ENCODE results near the gene OLFM4.
"Not testable (repeated sequence)": the region's sequence is repeated elsewhere in the genome, so short reads cannot be mapped to it uniquely, and the experiment has no call there.

The OLFM4 gene, protein sequence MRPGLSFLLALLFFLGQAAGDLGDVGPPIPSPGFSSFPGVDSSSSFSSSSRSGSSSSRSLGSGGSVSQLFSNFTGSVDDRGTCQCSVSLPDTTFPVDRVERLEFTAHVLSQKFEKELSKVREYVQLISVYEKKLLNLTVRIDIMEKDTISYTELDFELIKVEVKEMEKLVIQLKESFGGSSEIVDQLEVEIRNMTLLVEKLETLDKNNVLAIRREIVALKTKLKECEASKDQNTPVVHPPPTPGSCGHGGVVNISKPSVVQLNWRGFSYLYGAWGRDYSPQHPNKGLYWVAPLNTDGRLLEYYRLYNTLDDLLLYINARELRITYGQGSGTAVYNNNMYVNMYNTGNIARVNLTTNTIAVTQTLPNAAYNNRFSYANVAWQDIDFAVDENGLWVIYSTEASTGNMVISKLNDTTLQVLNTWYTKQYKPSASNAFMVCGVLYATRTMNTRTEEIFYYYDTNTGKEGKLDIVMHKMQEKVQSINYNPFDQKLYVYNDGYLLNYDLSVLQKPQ

DNA sequence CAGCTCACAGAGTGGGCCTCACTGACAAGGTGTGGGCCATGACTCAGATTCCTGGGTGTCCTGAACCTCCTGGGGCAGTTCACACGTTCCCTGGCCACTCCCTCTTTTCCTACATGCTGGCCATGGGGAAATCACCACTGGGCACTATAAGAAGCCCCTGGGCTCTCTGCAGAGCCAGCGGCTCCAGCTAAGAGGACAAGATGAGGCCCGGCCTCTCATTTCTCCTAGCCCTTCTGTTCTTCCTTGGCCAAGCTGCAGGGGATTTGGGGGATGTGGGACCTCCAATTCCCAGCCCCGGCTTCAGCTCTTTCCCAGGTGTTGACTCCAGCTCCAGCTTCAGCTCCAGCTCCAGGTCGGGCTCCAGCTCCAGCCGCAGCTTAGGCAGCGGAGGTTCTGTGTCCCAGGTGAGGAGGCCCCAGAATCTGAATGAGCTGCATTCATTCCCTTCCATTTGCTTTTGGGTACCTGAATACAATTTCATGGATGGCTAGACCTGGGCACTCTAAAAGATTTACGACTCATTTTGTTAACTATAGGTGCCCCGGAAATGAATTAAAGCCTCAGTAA is at the start of gene OLFM4:
Gene OLFM4, plus strand, starts transcription at position 177 of the 567 bp plus-strand sequence. Its CDS starts 24 bp downstream, at position 201.
- DNase-seq (ENCODE audit: low read depth in 2 of 2): no peak

DNA sequence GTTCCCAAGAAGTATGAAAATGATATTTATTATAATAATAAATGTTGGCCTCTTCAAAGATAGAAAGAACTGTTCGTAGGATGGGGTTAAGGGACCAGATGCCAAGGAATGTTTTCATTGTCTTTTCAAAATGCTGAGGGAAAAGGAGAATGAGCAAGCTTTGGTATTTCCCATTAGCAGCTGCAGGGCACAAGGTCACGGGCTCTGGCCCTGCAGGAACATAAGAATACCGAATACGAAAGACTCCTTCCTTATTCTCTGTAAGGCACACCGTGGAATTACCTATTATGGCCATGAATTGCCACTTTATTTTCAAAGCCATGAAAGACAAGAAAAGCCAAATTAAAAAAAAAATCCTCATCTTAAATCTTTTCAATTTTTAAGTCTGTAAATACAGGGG is 49.6 kb upstream of the OLFM4 start:
- DNase-seq (ENCODE audit: low read depth in 2 of 2): no peak

DNA sequence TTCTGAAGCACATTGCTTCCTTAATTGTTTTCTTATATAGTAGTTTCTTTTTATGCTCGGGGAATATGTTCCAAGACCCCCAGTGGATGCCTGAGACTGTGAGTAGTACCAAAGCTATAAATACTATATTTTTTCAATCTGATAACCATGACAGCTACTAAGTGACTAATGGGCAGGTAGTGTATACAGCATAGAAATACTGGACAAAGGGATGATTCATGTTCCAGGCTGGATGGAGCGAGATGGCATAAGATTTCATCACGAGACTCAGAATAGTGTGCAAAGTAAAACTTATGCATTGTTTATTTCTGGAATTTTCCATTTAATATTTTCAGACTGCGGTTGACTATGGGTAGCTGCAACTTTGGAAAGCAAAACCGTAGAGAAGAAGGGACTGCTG is 47.9 kb upstream of the OLFM4 start:
- no peak for DNase-seq (ENCODE audit: low read depth in 2 of 2)

DNA sequence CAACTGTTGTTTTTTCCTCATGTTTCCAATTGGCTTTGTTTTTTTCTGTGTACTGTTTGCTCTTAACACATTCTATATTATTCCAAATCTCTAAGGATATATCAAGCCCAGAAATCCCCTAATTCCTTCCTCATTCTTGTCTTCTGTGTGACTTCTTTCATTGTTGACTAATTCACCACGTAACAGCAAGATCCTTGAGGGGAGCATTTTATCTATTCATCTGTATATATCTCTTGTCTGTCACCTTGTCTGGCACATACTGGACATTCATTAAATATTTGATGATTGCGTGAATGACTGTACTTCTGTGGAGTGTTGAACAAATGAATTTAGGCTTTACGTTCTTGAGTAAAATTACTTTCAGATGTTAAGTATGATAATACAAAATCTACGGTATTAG is 44.8 kb upstream of the OLFM4 start:
- no peak for DNase-seq (ENCODE audit: low read depth in 2 of 2)

DNA sequence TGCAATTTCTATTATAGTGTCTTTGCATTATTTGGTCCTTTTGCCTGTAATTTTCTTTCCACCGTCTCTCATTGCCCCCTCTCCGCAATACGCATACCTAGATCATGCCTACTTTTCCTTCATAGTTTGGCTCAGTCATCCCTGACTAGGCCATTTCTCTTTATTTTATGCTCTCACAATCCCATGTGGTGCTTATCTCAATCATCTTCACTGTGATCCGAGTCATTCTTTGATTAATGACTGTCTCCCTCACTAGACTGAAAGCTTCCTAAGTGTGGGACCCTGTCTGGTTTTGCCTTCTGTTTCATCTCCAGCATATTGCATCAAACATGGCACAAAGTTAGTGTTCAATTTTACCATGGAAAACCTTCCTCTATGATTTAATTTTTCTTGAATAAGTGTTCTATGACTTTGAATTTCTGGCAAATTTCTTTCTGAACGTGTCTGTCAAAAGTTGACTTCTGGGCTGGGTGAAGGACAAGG is 43.7 kb upstream of the OLFM4 start:
- DNase-seq (ENCODE audit: low read depth in 2 of 2): no peak

GRCh38 chr13:52991344-52992020 is 37.1 kb upstream of the OLFM4 start:
- DNase-seq (ENCODE audit: low read depth in 2 of 2): no peak

GRCh38 chr13:52992110-52992509 is 36.5 kb upstream of the OLFM4 start:
- no peak for DNase-seq (ENCODE audit: low read depth in 2 of 2)

DNA sequence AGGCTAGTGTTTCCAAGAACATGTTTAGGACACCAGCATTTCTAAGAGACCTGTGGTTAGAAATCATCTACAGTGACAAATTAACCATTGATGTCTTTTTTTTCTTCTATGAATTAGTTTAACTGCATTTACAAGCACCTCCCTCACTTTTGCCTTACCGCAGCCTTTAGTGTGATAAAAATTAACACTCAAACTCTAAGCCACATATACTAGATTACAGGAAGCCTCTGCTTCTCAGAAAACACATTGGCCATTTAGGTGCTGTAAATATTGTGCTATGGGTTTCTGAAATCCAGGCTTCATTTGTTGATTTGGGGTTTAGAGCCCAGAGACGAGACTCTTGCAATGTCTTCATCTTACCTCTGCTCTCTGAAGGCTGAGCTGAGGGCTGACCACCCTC is 34.6 kb upstream of the OLFM4 start:
- DNase-seq (ENCODE audit: low read depth in 2 of 2): no peak

GRCh38 chr13:52994865-52995264 is 33.7 kb upstream of the OLFM4 start:
- DNase-seq (ENCODE audit: low read depth in 2 of 2): no peak

DNA sequence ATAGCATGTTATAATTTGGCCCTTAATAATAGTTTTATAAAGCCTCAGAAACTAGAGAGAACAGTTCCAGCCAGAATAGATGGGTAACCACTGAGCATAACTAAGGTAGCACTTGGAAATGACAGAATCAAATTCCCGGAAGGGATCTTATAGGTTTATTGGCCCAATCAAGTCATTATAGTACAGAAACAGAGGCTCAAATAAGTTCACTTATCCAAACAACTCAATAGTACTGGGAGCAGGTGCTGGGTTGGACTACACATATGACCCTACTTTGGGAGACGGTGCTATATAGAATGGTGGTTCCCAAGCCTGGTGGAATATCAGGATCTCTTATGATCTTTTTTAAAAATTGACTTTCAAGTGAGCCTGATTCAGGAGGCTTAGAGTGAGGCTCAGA is 32.7 kb upstream of the OLFM4 start:
- no peak for DNase-seq (ENCODE audit: low read depth in 2 of 2)

DNA sequence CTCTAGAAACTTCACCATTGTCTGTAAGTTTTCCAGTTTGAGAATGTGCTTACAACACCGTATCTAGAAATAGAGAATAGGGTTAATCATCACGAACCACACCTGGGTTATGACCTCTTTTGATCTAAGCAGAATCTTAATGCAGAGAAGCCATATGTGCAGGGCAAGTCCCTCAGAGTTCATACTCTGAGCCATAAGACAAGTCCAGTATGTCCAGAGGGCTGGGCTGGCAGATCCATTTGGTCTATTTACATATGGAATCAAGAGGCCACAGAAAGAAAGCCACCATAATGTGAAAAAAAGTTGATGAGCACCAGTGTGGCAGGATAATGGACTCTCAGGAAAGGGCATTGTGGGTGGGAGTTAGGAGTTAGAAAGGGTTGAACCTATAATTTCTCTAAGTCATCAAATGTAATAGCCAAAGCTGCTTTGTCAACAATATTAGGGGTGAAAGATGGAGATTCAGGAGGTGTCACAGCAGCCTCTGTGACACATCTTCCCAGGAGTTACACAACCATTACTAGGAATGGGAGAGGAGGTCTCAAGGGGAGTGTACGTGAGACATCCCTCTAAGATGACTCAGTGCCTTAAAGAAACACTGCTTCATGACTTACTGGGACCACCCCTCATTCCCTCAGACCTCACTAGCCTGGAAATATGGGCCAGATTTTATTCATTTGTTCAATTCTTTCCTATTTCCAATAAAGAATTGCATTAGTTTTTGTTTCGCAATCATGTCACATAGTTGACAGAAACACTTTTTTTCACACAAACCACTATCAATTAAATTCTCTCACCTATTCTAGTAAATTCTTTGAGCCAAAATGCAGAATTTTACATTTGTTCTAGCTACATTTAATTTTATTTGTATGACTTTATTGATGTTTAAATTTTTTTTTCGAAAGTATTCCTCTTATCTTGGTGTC is 30.4 kb upstream of the OLFM4 start:
- no peak for DNase-seq (ENCODE audit: low read depth in 2 of 2)

- DNase-seq (ENCODE audit: low read depth in 2 of 2): no peak
Measured at GRCh38 chr13:52999093-52999696, 29.4 kb upstream of the OLFM4 start.

- no peak for DNase-seq (ENCODE audit: low read depth in 2 of 2)
Measured at GRCh38 chr13:53001444-53002225, 27.0 kb upstream of the OLFM4 start.

DNA sequence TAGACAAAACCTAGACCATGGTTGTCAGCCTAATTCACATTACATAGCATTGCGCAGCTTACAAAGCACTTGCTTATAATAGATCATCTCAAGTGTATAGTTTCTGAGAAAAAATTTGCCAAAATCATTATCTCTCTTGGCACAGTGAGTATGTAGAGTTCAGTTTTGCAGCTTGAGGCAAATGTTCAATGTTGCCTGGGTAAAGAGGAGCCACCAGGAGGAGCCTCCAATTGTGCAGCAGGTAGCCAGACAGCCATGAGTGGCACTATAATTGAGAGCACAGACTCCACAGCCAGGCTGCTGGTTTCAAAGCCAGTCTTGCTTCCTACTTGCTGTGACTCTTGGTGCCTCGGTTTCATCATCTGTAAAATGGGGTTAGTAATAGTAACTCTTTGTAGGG is 24.0 kb upstream of the OLFM4 start:
- DNase-seq (ENCODE audit: low read depth in 2 of 2): no peak

GRCh38 chr13:53005626-53006025 is 23.0 kb upstream of the OLFM4 start:
- no peak for DNase-seq (ENCODE audit: low read depth in 2 of 2)

- DNase-seq (ENCODE audit: low read depth in 2 of 2): no peak
Measured at GRCh38 chr13:53007872-53008271, 20.7 kb upstream of the OLFM4 start.

DNA sequence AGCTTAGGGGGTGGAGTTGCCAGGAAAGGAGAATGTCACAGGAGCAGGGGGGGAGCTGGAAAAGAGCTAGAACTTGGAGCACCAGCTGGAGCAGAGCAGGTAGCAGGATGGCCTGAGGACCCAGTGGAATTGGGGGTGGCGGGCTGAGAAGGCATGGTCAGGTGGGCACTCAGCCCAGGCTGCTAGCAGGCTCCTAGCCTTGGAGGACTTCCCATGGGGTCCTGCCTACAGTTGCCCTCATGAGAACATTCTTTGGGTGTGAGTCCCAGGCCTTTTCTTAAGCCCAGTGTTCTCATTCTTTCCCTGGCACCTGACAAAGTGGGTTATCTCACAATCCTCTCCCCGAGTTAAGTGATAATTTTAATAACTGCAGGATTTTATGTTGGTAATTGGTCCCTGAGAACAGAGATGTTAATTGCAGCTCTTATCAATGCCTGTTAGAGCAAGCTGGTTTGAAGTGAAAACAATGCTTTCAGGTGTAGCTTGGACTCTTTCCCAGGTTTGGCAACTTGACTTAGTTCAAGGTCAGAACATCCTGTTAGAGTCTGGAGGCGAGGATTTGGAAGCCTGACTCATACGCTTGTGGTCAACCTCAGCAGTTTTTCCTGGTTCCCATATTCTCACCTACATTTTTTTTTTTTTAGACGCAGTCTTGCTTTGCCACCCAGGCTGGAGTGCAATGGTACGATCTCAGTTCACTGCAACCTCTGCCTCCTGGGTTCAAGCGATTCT is 18.1 kb upstream of the OLFM4 start:
- DNase-seq (ENCODE audit: low read depth in 2 of 2): no peak

DNA sequence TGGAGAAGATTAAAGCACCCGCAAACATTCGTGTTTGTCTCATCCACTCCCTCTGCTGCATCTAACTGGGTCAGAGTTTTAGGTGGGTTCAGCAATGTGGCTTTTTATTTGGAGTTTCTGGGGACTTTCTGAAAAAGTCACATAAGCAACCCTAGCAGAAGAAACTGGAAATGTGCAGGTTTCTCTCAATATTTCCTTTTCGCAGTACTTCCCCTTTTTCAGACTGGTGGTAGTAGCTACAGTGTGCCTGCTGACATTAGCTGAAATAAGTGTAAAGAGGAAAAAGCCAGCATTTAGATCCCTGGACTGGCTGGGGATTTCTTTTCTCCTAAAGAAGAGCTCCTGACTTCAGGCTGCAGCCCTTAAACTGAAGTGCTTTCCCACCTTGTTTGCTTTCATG is 15.9 kb upstream of the OLFM4 start:
- DNase-seq (ENCODE audit: low read depth in 2 of 2): no peak

- no peak for DNase-seq (ENCODE audit: low read depth in 2 of 2)
Measured at GRCh38 chr13:53013113-53013512, 15.5 kb upstream of the OLFM4 start.

GRCh38 chr13:53014018-53014417 is 14.6 kb upstream of the OLFM4 start:
- DNase-seq (ENCODE audit: low read depth in 2 of 2): not testable (repeated sequence)
